H9 (cell line): ENCODE data around the gene SLC2A1. TPM values are rescaled to one million over a fixed set of nuclear protein-coding genes. Genes with fewer than 3 reads are reported as not detected.

Experiments
- DNase-seq: peaks from one replicate; pipeline ENCODE4 v3.0.0-alpha.2; 2017
- H2AFZ ChIP-seq: one replicate; pipeline ENCODE4 v1.6.1; 2013; ENCODE audit warnings: mild to moderate bottlenecking, low read length, control low read depth, moderate library complexity
- H2AK5ac ChIP-seq: 2 replicates; pipeline ENCODE4 v1.6.1; 2013; ENCODE audit warnings: low read length, control low read depth, mixed read lengths; ENCODE audit not compliant: insufficient read length
- H2BK120ac ChIP-seq: one replicate; pipeline ENCODE4 v1.6.1; 2013; ENCODE audit warnings: low read depth, mild to moderate bottlenecking, low read length, control low read depth, inconsistent platforms; ENCODE audit not compliant: poor library complexity, severe bottlenecking
- H2BK12ac ChIP-seq: 2 replicates; pipeline ENCODE4 v1.6.1; 2013; ENCODE audit warnings: low read length, control low read depth, mixed read lengths, low read depth; ENCODE audit not compliant: insufficient read length
- H2BK15ac ChIP-seq: 2 replicates; pipeline ENCODE4 v1.6.1; 2013; ENCODE audit warnings: low read depth, low read length, control low read depth
- H2BK20ac ChIP-seq: one replicate; pipeline ENCODE4 v1.6.1; 2013; ENCODE audit warnings: low read depth, mild to moderate bottlenecking, low read length, control low read depth, inconsistent platforms; ENCODE audit not compliant: poor library complexity, severe bottlenecking
- H2BK5ac ChIP-seq: 2 replicates; pipeline ENCODE4 v1.6.1; 2013; ENCODE audit warnings: low read length, control low read depth, mixed read lengths; ENCODE audit not compliant: insufficient read length
- H3K14ac ChIP-seq: 2 replicates; pipeline ENCODE4 v1.6.1; 2013; ENCODE audit warnings: low read length, control low read depth; ENCODE audit not compliant: insufficient read depth
- H3K18ac ChIP-seq: 2 replicates; pipeline ENCODE4 v1.6.1; 2013; ENCODE audit warnings: low read depth, mild to moderate bottlenecking, mixed read lengths, low read length, control low read depth; ENCODE audit not compliant: insufficient read length
- H3K23ac ChIP-seq: 2 replicates; pipeline ENCODE4 v1.6.1; 2013; ENCODE audit warnings: low read length, control low read depth, mixed read lengths, low read depth; ENCODE audit not compliant: insufficient read length
- H3K23me2 ChIP-seq: 2 replicates; pipeline ENCODE4 v1.6.1; 2013; ENCODE audit warnings: low read depth, mild to moderate bottlenecking, mixed read lengths, low read length, control low read depth; ENCODE audit not compliant: insufficient read length, poor library complexity, severe bottlenecking
- H3K27ac ChIP-seq: 2 replicates; pipeline ENCODE4 v1.5.1; 2013; ENCODE audit warnings: low read length, control low read depth, mixed read lengths, low read depth; ENCODE audit not compliant: insufficient read length
- H3K27me3 ChIP-seq: 2 replicates; pipeline ENCODE4 v1.6.1; 2013; ENCODE audit warnings: low read length, control low read depth, inconsistent platforms; ENCODE audit not compliant: insufficient read depth
- H3K4ac ChIP-seq: 2 replicates; pipeline ENCODE4 v1.6.1; 2013; ENCODE audit warnings: low read depth, mild to moderate bottlenecking, control low read depth, inconsistent platforms, low read length, moderate library complexity
- H3K4me1 ChIP-seq: 2 replicates; pipeline ENCODE4 v1.6.1; 2013; ENCODE audit warnings: low read length, control low read depth, inconsistent platforms; ENCODE audit not compliant: insufficient read depth
- H3K4me2 ChIP-seq: 2 replicates; pipeline ENCODE4 v1.6.1; 2013; ENCODE audit warnings: low read length, control low read depth, mixed read lengths; ENCODE audit not compliant: insufficient read length, insufficient read depth
- H3K56ac ChIP-seq: 2 replicates; pipeline ENCODE4 v1.6.1; 2013; ENCODE audit warnings: low read depth, mild to moderate bottlenecking, mixed read lengths, low read length, control low read depth; ENCODE audit not compliant: insufficient read length
- H3K79me1 ChIP-seq: 2 replicates; pipeline ENCODE4 v1.6.1; 2013; ENCODE audit warnings: low read depth, mild to moderate bottlenecking, moderate library complexity, low read length, control low read depth, inconsistent platforms; ENCODE audit not compliant: insufficient read depth, poor library complexity, severe bottlenecking
- H3K79me2 ChIP-seq: 2 replicates; pipeline ENCODE4 v1.6.1; 2013; ENCODE audit warnings: low read length, control low read depth, inconsistent platforms; ENCODE audit not compliant: insufficient read depth
- H3K9ac ChIP-seq: 2 replicates; pipeline ENCODE4 v1.6.1; 2013; ENCODE audit warnings: low read length, control low read depth, mixed read lengths; ENCODE audit not compliant: insufficient read length; ENCODE audit errors: extremely low read depth
- H3K9me3 ChIP-seq: one replicate; pipeline ENCODE4 v1.6.1; 2013; ENCODE audit warnings: low read depth, low read length, inconsistent platforms; ENCODE audit not compliant: control insufficient read depth
- H3T11ph ChIP-seq: one replicate; pipeline ENCODE4 v1.6.1; 2013; ENCODE audit warnings: mild to moderate bottlenecking, low read length, control low read depth, inconsistent platforms
- H4K20me1 ChIP-seq: one replicate; pipeline ENCODE4 v1.6.1; 2013; ENCODE audit not compliant: control insufficient read depth, insufficient read length, insufficient read depth
- H4K5ac ChIP-seq: 2 replicates; pipeline ENCODE4 v1.6.1; 2013; ENCODE audit warnings: low read depth, mild to moderate bottlenecking, mixed read lengths, low read length, control low read depth; ENCODE audit not compliant: insufficient read length
- H4K8ac ChIP-seq: replicated peaks from 2 replicates; pipeline ENCODE4 v1.6.1; 2013; ENCODE audit warnings: low read length, control low read depth, mixed read lengths, low read depth; ENCODE audit not compliant: insufficient read length
- H4K91ac ChIP-seq: 2 replicates; pipeline ENCODE4 v1.6.1; 2013; ENCODE audit warnings: low read depth, mild to moderate bottlenecking, moderate library complexity, mixed read lengths, low read length, control low read depth; ENCODE audit not compliant: insufficient read length
- H3K27ac Mint-ChIP-seq, 3 experiments: 2 replicates in 2 of 3; 3 replicates in 1 of 3; pipeline ENCODE4 v1.8.0; 2020 to 2021; ENCODE audit warnings: mixed read lengths in 3 of 3, mild to moderate bottlenecking in 1 of 3, moderate library complexity in 1 of 3
- H3K27me3 Mint-ChIP-seq: 2 replicates; pipeline ENCODE4 v1.8.0; 2021; ENCODE audit warnings: low read depth, mild to moderate bottlenecking, moderate library complexity, mixed read lengths
- H3K36me3 Mint-ChIP-seq, 3 experiments: 2 replicates in 2 of 3; 3 replicates in 1 of 3; pipeline ENCODE4 v1.8.0; 2020 to 2021; ENCODE audit warnings: low read depth in 3 of 3, mixed read lengths in 3 of 3; ENCODE audit not compliant: insufficient read depth in 1 of 3
- H3K4me1 Mint-ChIP-seq, 2 experiments: 2 replicates each; pipeline ENCODE4 v1.8.0; 2020; ENCODE audit warnings: mixed read lengths in 2 of 2
- H3K4me3 Mint-ChIP-seq, 2 experiments: 2 replicates in 1 of 2; 3 replicates in 1 of 2; pipeline ENCODE4 v1.8.0; 2020 to 2021; ENCODE audit warnings: mild to moderate bottlenecking in 2 of 2, mixed read lengths in 2 of 2, moderate library complexity in 1 of 2
- H3K9me3 Mint-ChIP-seq, 2 experiments: 2 replicates in 1 of 2; 3 replicates in 1 of 2; pipeline ENCODE4 v1.8.0; 2020; ENCODE audit warnings: mild to moderate bottlenecking in 2 of 2, mixed read lengths in 2 of 2, moderate library complexity in 1 of 2
- CTCF ChIP-seq: fragments of 200-600 bp; sonication (generic); conservative IDR thresholded peaks from 3 replicates; pipeline ENCODE4 v1.8.0; 2021; ENCODE audit warnings: antibody characterized with exemption, mild to moderate bottlenecking
- WGBS: extraction: QIAGEN DNeasy Blood & Tissue Kit; methylation state at CpG from one replicate; pipeline ENCODE4 v1.1.7; 2013; ENCODE audit warnings: missing lambda C conversion rate, low lambda C conversion rate, mixed read lengths; ENCODE audit not compliant: insufficient read length; ENCODE audit errors: extremely low coverage; 5-methylcytosine and 5-hydroxymethylcytosine counted together
- total RNA-seq: library from RNA; stranded (reverse); gene quantifications from 2 replicates; pipeline ENCODE4 v1.2.1, GENCODE V29; 2021

The SLC2A1 gene
- total RNA-seq, 1 experiment from 2014 or later, result 186 TPM

DNA sequence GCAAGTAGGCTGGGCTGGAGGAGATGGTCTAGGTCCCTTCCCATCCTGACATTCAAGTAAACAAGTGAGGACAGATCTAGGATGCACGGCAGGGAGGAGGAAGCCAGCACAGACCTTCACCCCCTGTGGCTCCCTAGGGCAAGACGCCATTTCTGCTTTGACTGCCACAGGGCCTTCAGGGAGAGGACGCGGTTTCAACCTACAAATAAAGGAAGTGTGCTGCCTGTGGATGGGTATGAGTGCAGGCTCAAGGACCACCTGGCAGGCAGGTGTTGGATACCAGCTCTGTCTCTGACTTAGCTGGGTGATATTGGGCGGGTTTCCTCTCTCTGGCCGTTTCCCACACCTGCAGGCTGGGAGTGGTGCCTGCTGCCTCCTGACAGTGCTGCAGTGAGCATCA is 16.2 kb downstream of the SLC2A1 start:
- H2AFZ ChIP-seq, result no peak overlapping the region

More for the DNA sequence above, 16.2 kb downstream of the SLC2A1 start:
- H2BK20ac ChIP-seq, result no peak overlapping the region
- no peak overlapping the region for H2BK120ac ChIP-seq
- no peak overlapping the region for H3K27ac ChIP-seq
- H2BK12ac ChIP-seq, result no peak overlapping the region
- H3K79me2 ChIP-seq, result peaks cover 46% of the 10 kb centered on the region; the same call in 1 of the 2 replicates
- H2BK15ac ChIP-seq, result no peak overlapping the region
- H2AK5ac ChIP-seq, result no peak overlapping the region
- Mint-ChIP-seq H3K27me3 (no peaks in the 10 kb centered on the region), H3K9me3 (no peaks in the 10 kb centered on the region; a peak in 2 of 5 replicates), H3K4me1 (peaks cover 60 to 79% of the 10 kb centered on the region in 2 experiments), H3K27ac (peak overlapping the region in 1 of 3 experiments; percentile 68; a peak in 4 of 7 replicates), H3K36me3 (peaks cover 74 to 90% (median 77%) of the 10 kb centered on the region in 3 experiments; a peak in 6 of 7 replicates), H3K4me3 (peak overlapping the region in 1 of 2 experiments; percentile 21; a peak in 2 of 5 replicates)
- H3K23me2 ChIP-seq, result no peaks in the 10 kb centered on the region
- peaks cover 2% of the 10 kb centered on the region for H4K20me1 ChIP-seq
- H3K79me1 ChIP-seq, result peaks cover 6% of the 10 kb centered on the region
- H4K5ac ChIP-seq, result no peak overlapping the region
- H3K27me3 ChIP-seq, result no peaks in the 10 kb centered on the region
- no peak overlapping the region for H4K8ac ChIP-seq
- WGBS, result no CpG with 5 or more reads among the region's 6 CpGs
- H2BK5ac ChIP-seq, result no peak overlapping the region
- no peak overlapping the region for H3K18ac ChIP-seq
- no peak overlapping the region for H3T11ph ChIP-seq
- no peak overlapping the region for H3K9ac ChIP-seq
- no peak overlapping the region for H3K56ac ChIP-seq
- no peak for TF ChIP-seq CTCF
- no peaks in the 10 kb centered on the region for H3K9me3 ChIP-seq
- H4K91ac ChIP-seq, result no peak overlapping the region
- H3K23ac ChIP-seq, result no peak overlapping the region
- H3K4ac ChIP-seq, result no peak overlapping the region
- H3K4me2 ChIP-seq, result no peak overlapping the region
- DNase-seq, result no peak
- H3K14ac ChIP-seq, result no peak overlapping the region
- H3K4me1 ChIP-seq, result no peaks in the 10 kb centered on the region; the same call in 1 of the 2 replicates
